HG03439 (cell line): ENCODE results near the gene DDX54.
"Not testable (repeated sequence)": the region's sequence is repeated elsewhere in the genome, so short reads cannot be mapped to it uniquely, and the experiment has no call there.

Source experiments
- ATAC-seq: cut with Tn5 transposase; IDR thresholded peaks from one replicate; pipeline ENCODE4 v1.9.1; 2021; ENCODE audit warnings: mild to moderate bottlenecking, moderate library complexity; ENCODE audit not compliant: unreplicated experiment

Gene DDX54

GRCh38 chr12:113220593-113221180 lies 35.4 kb upstream of the DDX54 start:
- ATAC-seq, result no peak

- no peak for ATAC-seq
These were observed 30.7 kb upstream of the DDX54 start for GRCh38 chr12:113216027-113216426.

- no peak for ATAC-seq
These were observed 29.7 kb upstream of the DDX54 start for GRCh38 chr12:113214895-113215400.

GRCh38 chr12:113211160-113211559 lies 25.9 kb upstream of the DDX54 start:
- no peak for ATAC-seq

- ATAC-seq, result peak; percentile 85
These were observed 23.0 kb upstream of the DDX54 start for GRCh38 chr12:113208041-113208934.

GRCh38 chr12:113207613-113208040 lies 22.3 kb upstream of the DDX54 start:
- ATAC-seq, result no peak

- not testable (repeated sequence) for ATAC-seq
These were observed 21.5 kb upstream of the DDX54 start for GRCh38 chr12:113206802-113207201.

- ATAC-seq, result no peak
These were observed 19.5 kb upstream of the DDX54 start for GRCh38 chr12:113204804-113205203.

GRCh38 chr12:113203852-113204760 lies 18.8 kb upstream of the DDX54 start:
- ATAC-seq, result no peak

GRCh38 chr12:113202300-113203075 lies 17.2 kb upstream of the DDX54 start:
- ATAC-seq, result no peak

- ATAC-seq, result no peak
These were observed 16.2 kb upstream of the DDX54 start for GRCh38 chr12:113201187-113202177.

GRCh38 chr12:113200021-113200797 lies 14.9 kb upstream of the DDX54 start:
- ATAC-seq, result no peak

GRCh38 chr12:113198296-113198695 lies 13.0 kb upstream of the DDX54 start:
- ATAC-seq, result no peak

- ATAC-seq, result no peak
These were observed 12.3 kb upstream of the DDX54 start for GRCh38 chr12:113197518-113198077.

GRCh38 chr12:113196990-113197389 lies 11.7 kb upstream of the DDX54 start:
- ATAC-seq, result peak; percentile 63

GRCh38 chr12:113196582-113196981 lies 11.3 kb upstream of the DDX54 start:
- no peak for ATAC-seq

- no peak for ATAC-seq
These were observed 10.3 kb upstream of the DDX54 start for GRCh38 chr12:113195598-113195997.

GRCh38 chr12:113194971-113195391 lies 9.7 kb upstream of the DDX54 start:
- ATAC-seq, result no peak
